GM12878 (cell line): ENCODE measurements around the gene NRAS. TPM values are rescaled to one million over a fixed set of nuclear protein-coding genes. Genes with fewer than 3 reads are reported as not detected.
A peak's percentile ranks its signal among the peaks of the same experiment; 100 is the strongest.

Source experiments
- ATAC-seq: fragments of 200-7000 bp; cut with Tn5 transposase; 3 replicates; pipeline ENCODE4 v1.9.1; 2020; ENCODE audit warnings: mild to moderate bottlenecking, moderate library complexity
- BruUV-seq: library from RNA; stranded (reverse); fragments of 400-500 nt; replicated peaks from 2 replicates; lab custom pipeline; 2021; lab: Mats Ljungman, UMichigan
- CTCF ChIA-PET: fragments of 300-600 bp; sonication (Branson Sonifier 250); formaldehyde crosslinking; extraction: SDS; loops from one replicate; lab custom pipeline; 2021; ENCODE audit warnings: inconsistent platforms; lab: Yijun Ruan, JAX
- POLR2A ChIA-PET: fragments of 350-600 bp; formaldehyde crosslinking; extraction: SDS; loops from one replicate; lab custom pipeline; 2021; ENCODE audit warnings: inconsistent platforms; lab: Charles Lee
- RAD21 ChIA-PET: fragments of 300-600 bp; sonication (Branson Sonifier 250); formaldehyde crosslinking; loops from one replicate; lab custom pipeline; 2023; ENCODE audit warnings: antibody characterized with exemption; ENCODE audit not compliant: unreplicated experiment; lab: Charles Lee
- SMC1A ChIA-PET: fragments of 300-600 bp; sonication (Branson Sonifier 250); formaldehyde crosslinking; loops from one replicate; lab custom pipeline; 2023; ENCODE audit not compliant: unreplicated experiment, uncharacterized antibody; lab: Charles Lee
- DNase-seq: peaks from one replicate; pipeline ENCODE4 v3.0.0-alpha.2; 2011; ENCODE audit warnings: low read depth, low spot score
- FAIRE-seq: peaks from 3 replicates; lab custom pipeline; 2011; peaks lifted over from hg19 to GRCh38; lab: Jason Lieb, UNC
- H2AFZ ChIP-seq: 2 replicates; pipeline ENCODE4 v1.6.0; 2011; ENCODE audit warnings: low read depth, low read length, control low read depth; ENCODE audit not compliant: control insufficient read depth
- H3K27ac ChIP-seq: 2 replicates; pipeline ENCODE4 v1.5.1; 2011; ENCODE audit warnings: control low read depth; ENCODE audit not compliant: control insufficient read depth, insufficient read depth
- H3K27me3 ChIP-seq, 2 experiments: replicated peaks in 1 of 2; 2 replicates each; pipeline versions ENCODE4 v1.6.0 to v1.6.1; 2011; ENCODE audit warnings: low read length in 1 of 2; ENCODE audit not compliant: control insufficient read depth in 2 of 2, insufficient read depth in 2 of 2
- H3K36me3 ChIP-seq, 2 experiments: 2 replicates each; pipeline ENCODE4 v1.5.1; 2011; ENCODE audit warnings: low read length in 1 of 2; ENCODE audit not compliant: control insufficient read depth in 2 of 2, insufficient read depth in 2 of 2
- H3K4me1 ChIP-seq: 2 replicates; pipeline ENCODE4 v1.6.1; 2011; ENCODE audit warnings: mild to moderate bottlenecking, low read length, moderate library complexity, mixed read lengths; ENCODE audit not compliant: control insufficient read depth, insufficient read depth
- H3K4me2 ChIP-seq: 2 replicates; pipeline ENCODE4 v1.6.0; 2011; ENCODE audit warnings: control low read depth; ENCODE audit not compliant: control insufficient read depth, insufficient read depth
- H3K4me3 ChIP-seq: fragments of 200-600 bp; sonication (generic); 2 replicates; pipeline ENCODE4 v1.5.1; 2016
- H3K79me2 ChIP-seq: 2 replicates; pipeline ENCODE4 v1.6.0; 2011; ENCODE audit warnings: low read length; ENCODE audit not compliant: control insufficient read depth, insufficient read depth
- H3K9ac ChIP-seq: 2 replicates; pipeline ENCODE4 v1.8.0; 2011; ENCODE audit warnings: low read length, control low read depth, mixed read lengths; ENCODE audit not compliant: control insufficient read depth, insufficient read depth
- H3K9me3 ChIP-seq: replicated peaks from 3 replicates; pipeline ENCODE4 v1.5.1; 2011; ENCODE audit warnings: mild to moderate bottlenecking, low read length; ENCODE audit not compliant: control insufficient read depth, insufficient read depth
- H4K20me1 ChIP-seq: 2 replicates; pipeline ENCODE4 v1.6.0; 2011; ENCODE audit not compliant: control insufficient read depth, insufficient read depth
- EP300 ChIP-seq, 2 experiments: fragments of 150-350 bp in 1 of 2; IDR thresholded peaks; 2 replicates each; pipeline ENCODE4 v1.6.1; 2011 to 2012; ENCODE audit warnings: low read depth in 2 of 2, low read length in 2 of 2, borderline replicate concordance in 1 of 2, improper control_type of control experiment in 1 of 2, inconsistent platforms in 1 of 2; ENCODE audit not compliant: control insufficient read depth in 1 of 2
- MTA3 ChIP-seq: IDR thresholded peaks from 2 replicates; pipeline ENCODE4 v1.6.1; 2012; ENCODE audit warnings: low read length, inconsistent platforms, borderline replicate concordance
- PAX8 ChIP-seq: fragments of 450-650 bp; IDR thresholded peaks from 2 replicates; pipeline ENCODE4 v1.6.1; 2017; ENCODE audit warnings: mild to moderate bottlenecking, moderate library complexity
- SKIL ChIP-seq: fragments of 450-650 bp; IDR thresholded peaks from 2 replicates; pipeline ENCODE4 v1.6.1; 2017; ENCODE audit warnings: mild to moderate bottlenecking, low read depth, inconsistent platforms; ENCODE audit not compliant: poor library complexity, severe bottlenecking
- SMC3 ChIP-seq: IDR thresholded peaks from 2 replicates; pipeline ENCODE4 v1.6.1; 2011; ENCODE audit warnings: low read length, improper control_type of control experiment, borderline replicate concordance
- TCF7 ChIP-seq: IDR thresholded peaks from 2 replicates; pipeline ENCODE4 v1.6.1; 2014; ENCODE audit warnings: antibody characterized with exemption, borderline replicate concordance
- ZNF622 ChIP-seq: fragments of 450-650 bp; IDR thresholded peaks from 2 replicates; pipeline ENCODE4 v1.6.1; 2017; ENCODE audit warnings: mild to moderate bottlenecking, inconsistent platforms
- WGBS: methylation state at CpG from one replicate; pipeline ENCODE4 v1.1.6; 2016; ENCODE audit warnings: low lambda C conversion rate; ENCODE audit not compliant: insufficient replicate concordance, insufficient coverage; ENCODE audit errors: missing lambda C conversion rate; 5-methylcytosine and 5-hydroxymethylcytosine counted together
- in situ Hi-C: fragments of 300-500 bp; cut with MboI; formaldehyde crosslinking; loops from 9 replicates; pipeline ENCODE4 v1.14.3; 2018; ENCODE audit warnings: mixed read lengths
- intact Hi-C: fragments of 100-400 bp; cut with micrococcal nuclease; formaldehyde crosslinking; loops from one replicate; pipeline ENCODE4 v1.14.2; 2022; ENCODE audit not compliant: unreplicated experiment
- polyA plus RNA-seq, 11 experiments: library from polyadenylated mRNA; depleted of rRNA in 4 of 11; unstranded in 6 of 11; stranded (reverse) in 5 of 11; fragments of >200 nt; fragmentation: Nextera tagmentation in 4 of 11; fragmentation: Illumina TruSeq in 1 of 11; extraction: Ambion mirVana in 4 of 11; extraction: Trizol in 1 of 11; gene quantifications; 1 replicate in 1 of 11; 2 replicates in 10 of 11; pipeline versions ENCODE4 v1.2.1 to v1.2.3, GENCODE V29; 2011 to 2016; ENCODE audit warnings: inconsistent platforms in 2 of 11, missing spikeins in 2 of 11, low read depth in 1 of 11
- total RNA-seq, 4 experiments: library from RNA; depleted of rRNA in 3 of 4; stranded (reverse); fragments of >200 nt in 3 of 4; fragmentation: Illumina TruSeq in 1 of 4; extraction: Trizol in 1 of 4; gene quantifications; 2 replicates each; pipeline versions ENCODE4 v1.2.1 to v1.2.3, GENCODE V29; 2013 to 2021

The NRAS gene
- total and polyA plus RNA-seq, 10 of the 15 experiments (the other 5 are each of a cell fraction or from before 2014, with no cell fraction given) = 31.7 to 73.2 (median 66.2) TPM

DNA sequence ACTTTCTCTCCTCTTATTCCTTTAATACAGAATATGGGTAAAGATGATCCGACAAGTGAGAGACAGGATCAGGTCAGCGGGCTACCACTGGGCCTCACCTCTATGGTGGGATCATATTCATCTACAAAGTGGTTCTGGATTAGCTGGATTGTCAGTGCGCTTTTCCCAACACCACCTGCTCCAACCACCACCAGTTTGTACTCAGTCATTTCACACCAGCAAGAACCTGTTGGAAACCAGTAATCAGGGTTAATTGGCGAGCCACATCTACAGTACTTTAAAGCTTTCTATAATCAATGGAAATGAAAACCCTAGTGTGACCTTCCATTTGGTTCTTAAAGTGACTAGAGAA is 643 bp downstream of the NRAS start:
- peaks cover 28% of the 10 kb centered on the region for H3K79me2 ChIP-seq
- POLR2A ChIA-PET = interaction anchor here (0.6 to 5.1 kb wide), 7 partner anchors 29 to 488 kb away, joined by 3 to 36 read pairs (median 4); partner anchors contain the start of genes CSDE1 and SIKE1
- H4K20me1 ChIP-seq = no peaks in the 10 kb centered on the region
- TF ChIP-seq SKIL (peak; percentile 5), SMC3 (no peak)
- no peaks in the 10 kb centered on the region for H3K27me3 ChIP-seq
- intact Hi-C loops = loop anchor here (2.0 kb wide), 1 partner anchor 41 kb away; the partner anchor contains the start of gene CSDE1
- H3K36me3 ChIP-seq = peaks cover 9 to 25% of the 10 kb centered on the region in 2 experiments
- no peaks in the 10 kb centered on the region for H3K9me3 ChIP-seq
- SMC1A ChIA-PET = interaction anchor here (0.7 to 3.3 kb wide), 12 partner anchors 9 to 398 kb away, joined by 3 to 24 read pairs (median 6); partner anchors contain the start of genes BCAS2, CSDE1 and SIKE1
- RAD21 ChIA-PET = interaction anchor here (0.6 to 1.4 kb wide), 6 partner anchors 36 to 66 kb away, joined by 3 to 5 read pairs (median 4); partner anchors contain the start of genes CSDE1, DENND2C and SIKE1
- 68% methylated on average over 4 of the region's 4 CpGs for WGBS
- CTCF ChIA-PET = interaction anchor here (0.6 to 1.6 kb wide), 9 partner anchors 10 to 397 kb away, joined by 3 to 5 read pairs (median 4); partner anchors contain the start of gene BCAS2
- H2AFZ ChIP-seq = no peak overlapping the region; the same call in 1 of the 2 replicates
- in situ Hi-C loops = no loop called here
- peak overlapping the region; percentile 98 for H3K9ac ChIP-seq
- FAIRE-seq (no peak), ATAC-seq (peak; percentile 12), DNase-seq (no peak)
- TSS peak; percentile 65 for BruUV-seq
- peak overlapping the region; percentile 98 for H3K27ac ChIP-seq
- no peaks in the 10 kb centered on the region for H3K4me1 ChIP-seq
- H3K4me2 ChIP-seq = peak overlapping the region; percentile 32
- H3K4me3 ChIP-seq = peak overlapping the region; percentile 93

DNA sequence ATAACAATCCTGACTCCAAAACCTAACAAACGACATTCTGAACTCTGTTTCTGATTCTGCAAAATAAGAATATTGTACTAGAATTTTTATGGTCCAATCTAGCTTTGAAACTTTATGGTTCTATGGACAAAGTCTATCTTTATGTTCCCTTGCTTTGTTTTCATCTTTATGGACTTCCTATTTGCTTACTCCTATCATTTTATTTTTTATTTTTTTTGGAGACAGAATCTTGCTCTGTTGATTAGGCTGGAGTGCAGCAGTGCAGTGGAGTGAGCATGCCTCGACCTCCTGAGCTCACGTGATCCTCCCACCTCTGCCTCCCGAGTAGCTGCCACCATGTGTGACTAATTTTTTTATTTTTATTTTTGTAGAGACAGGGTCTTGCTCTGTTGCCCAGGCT is 3.6 kb downstream of the NRAS start:
- no peak for ATAC-seq
- intact Hi-C loops = no loop called here
- no peak overlapping the region for H2AFZ ChIP-seq
- no peaks in the 10 kb centered on the region for H3K4me1 ChIP-seq
- H3K79me2 ChIP-seq = peaks cover 28% of the 10 kb centered on the region
- no peaks in the 10 kb centered on the region for H3K27me3 ChIP-seq
- BruUV-seq = no TSS peak
- ChIA-PET RAD21 (no interaction called here), CTCF (interaction anchor here (0.9 to 1.5 kb wide), 3 partner anchors 9 to 366 kb away, joined by 3 to 7 read pairs (median 3); no protein-coding TSS in a partner anchor), POLR2A (interaction anchor here (0.5 kb wide), 1 partner anchor 32 kb away, joined by 5 read pairs; no protein-coding TSS in a partner anchor), SMC1A (interaction anchor here (1.6 kb wide), 1 partner anchor 69 kb away, joined by 4 read pairs; no protein-coding TSS in a partner anchor)
- no peaks in the 10 kb centered on the region for H4K20me1 ChIP-seq
- no peak overlapping the region for H3K4me2 ChIP-seq
- 53% methylated on average over 4 of the region's 4 CpGs for WGBS
- H3K4me3 ChIP-seq = no peak overlapping the region
- no peak for DNase-seq
- peaks cover 1 to 31% of the 10 kb centered on the region in 2 experiments for H3K36me3 ChIP-seq
- in situ Hi-C loops = no loop called here
- H3K9me3 ChIP-seq = no peaks in the 10 kb centered on the region
- TF ChIP-seq ZNF622 (no peak), EP300 (IDR thresholded peaks at IDR 0.05; ENCODE audit: borderline replicate concordance in 1 of 2, control insufficient read depth in 1 of 2, low read depth in 2 of 2, low read length in 2 of 2) (no peak), MTA3 (no peak), PAX8 (no peak), TCF7 (no peak)
- H3K9ac ChIP-seq = no peak overlapping the region
- H3K27ac ChIP-seq = no peak overlapping the region
- no peak for FAIRE-seq
